Stomach (tissue), 4 donors: Measurements from ENCODE around the gene TDRKH.

ENCODE experiments used
- EP300 ChIP-seq: sonication (generic); formaldehyde crosslinking; IDR thresholded peaks from one replicate; pipeline ENCODE4 v1.6.1; 2017; ENCODE audit warnings: antibody characterized with exemption
- POLR2A ChIP-seq, 4 donors: fragments of 450-650 bp; IDR thresholded peaks; one replicate each; pipeline ENCODE4 v1.6.1; 2016; ENCODE audit warnings: antibody characterized with exemption in 4 of 4, control low read depth in 2 of 4, mild to moderate bottlenecking in 1 of 4, moderate library complexity in 1 of 4
- TF ChIP-seq, protein P1 (sequence below), 7 experiments: fragments of 450-650 bp in 4 of 7; fragments of 200-600 bp in 3 of 7; sonication (generic) in 3 of 7; IDR thresholded peaks; one replicate each; pipeline ENCODE4 v1.5.1; 2016 to 2019; ENCODE audit warnings: antibody characterized with exemption in 7 of 7, control low read depth in 2 of 7, mild to moderate bottlenecking in 1 of 7

DNA sequence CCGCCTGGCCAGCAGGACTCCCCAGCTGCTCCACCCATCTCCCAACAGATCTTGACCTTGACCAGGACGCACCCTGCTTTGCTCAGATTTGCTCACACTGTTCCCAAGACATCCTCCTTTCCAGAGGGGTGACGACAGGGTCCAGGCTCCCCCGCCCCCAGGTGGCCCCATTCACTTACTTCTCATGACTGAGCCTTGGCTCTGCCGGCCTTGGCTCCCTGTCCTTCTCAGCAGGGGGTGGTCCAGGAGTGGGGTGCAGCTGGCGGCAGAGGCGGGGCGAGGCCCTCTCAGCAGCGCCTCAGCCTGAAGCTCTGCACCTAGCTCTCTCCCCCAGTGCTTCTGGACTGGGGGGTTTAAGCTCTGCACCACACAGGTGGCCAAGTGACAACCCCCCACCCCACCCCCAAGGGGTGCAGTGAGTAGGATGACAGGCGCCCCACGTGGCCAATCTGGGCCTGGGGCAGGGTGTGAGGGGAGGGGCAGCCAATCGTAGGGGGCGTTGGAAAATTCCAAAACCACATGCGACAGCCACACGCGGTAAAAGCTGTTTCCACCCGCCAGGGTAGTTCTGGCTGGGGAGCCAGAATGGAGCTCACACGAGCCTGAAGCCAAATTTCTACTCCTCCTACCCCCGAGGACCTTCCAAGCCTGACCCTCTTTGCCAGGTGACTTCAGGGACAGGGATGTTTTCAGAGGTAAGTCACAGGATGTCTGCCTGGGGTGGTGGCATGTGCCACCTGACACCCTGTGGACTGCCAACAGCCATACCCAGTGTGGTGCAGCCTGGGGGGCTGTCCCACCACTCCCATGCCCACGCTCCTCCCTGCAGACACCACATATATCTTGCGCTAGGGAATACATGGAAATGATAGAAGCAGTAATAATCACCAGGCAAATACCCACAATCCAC is 35.7 kb upstream of the TDRKH start:
- TF ChIP-seq POLR2A (IDR thresholded peaks at IDR 0.05) (no peak), EP300 (no peak)
- TF ChIP-seq, protein P1, sequence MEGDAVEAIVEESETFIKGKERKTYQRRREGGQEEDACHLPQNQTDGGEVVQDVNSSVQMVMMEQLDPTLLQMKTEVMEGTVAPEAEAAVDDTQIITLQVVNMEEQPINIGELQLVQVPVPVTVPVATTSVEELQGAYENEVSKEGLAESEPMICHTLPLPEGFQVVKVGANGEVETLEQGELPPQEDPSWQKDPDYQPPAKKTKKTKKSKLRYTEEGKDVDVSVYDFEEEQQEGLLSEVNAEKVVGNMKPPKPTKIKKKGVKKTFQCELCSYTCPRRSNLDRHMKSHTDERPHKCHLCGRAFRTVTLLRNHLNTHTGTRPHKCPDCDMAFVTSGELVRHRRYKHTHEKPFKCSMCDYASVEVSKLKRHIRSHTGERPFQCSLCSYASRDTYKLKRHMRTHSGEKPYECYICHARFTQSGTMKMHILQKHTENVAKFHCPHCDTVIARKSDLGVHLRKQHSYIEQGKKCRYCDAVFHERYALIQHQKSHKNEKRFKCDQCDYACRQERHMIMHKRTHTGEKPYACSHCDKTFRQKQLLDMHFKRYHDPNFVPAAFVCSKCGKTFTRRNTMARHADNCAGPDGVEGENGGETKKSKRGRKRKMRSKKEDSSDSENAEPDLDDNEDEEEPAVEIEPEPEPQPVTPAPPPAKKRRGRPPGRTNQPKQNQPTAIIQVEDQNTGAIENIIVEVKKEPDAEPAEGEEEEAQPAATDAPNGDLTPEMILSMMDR (IDR thresholded peaks at IDR 0.05), result no peak
